Ovary (tissue), 3 donors: ENCODE data around the gene PRKCE.

Experiments used
- CTCF ChIP-seq, 3 donors: fragments of 450-650 bp in 2 of 3; fragments of 200-600 bp in 1 of 3; IDR thresholded peaks; one replicate each; pipeline versions ENCODE4 v1.5.1 to v1.8.0; 2016 to 2022; ENCODE audit warnings: antibody characterized with exemption in 3 of 3, mild to moderate bottlenecking in 1 of 3
- EP300 ChIP-seq: sonication (generic); formaldehyde crosslinking; IDR thresholded peaks from one replicate; pipeline ENCODE4 v1.6.1; 2017; ENCODE audit warnings: antibody characterized with exemption
- POLR2A ChIP-seq: fragments of 450-650 bp; IDR thresholded peaks from one replicate; pipeline ENCODE4 v1.6.1; 2017; ENCODE audit warnings: antibody characterized with exemption, mild to moderate bottlenecking, moderate library complexity
- donor health status: DM: no; HTN: no; CAD: no.

GRCh38 chr2:46126571-46126970 lies 475.1 kb downstream of the PRKCE start:
- TF ChIP-seq CTCF (IDR thresholded peaks at IDR 0.05) (no peak), POLR2A (no peak), EP300 (no peak)
